HG02798 (cell line): ENCODE measurements around the gene GPATCH4.

Experiments used
- ATAC-seq: cut with Tn5 transposase; IDR thresholded peaks from one replicate; pipeline ENCODE4 v1.9.1; 2021; ENCODE audit warnings: mild to moderate bottlenecking; ENCODE audit not compliant: unreplicated experiment, poor library complexity

GPATCH4 gene

DNA sequence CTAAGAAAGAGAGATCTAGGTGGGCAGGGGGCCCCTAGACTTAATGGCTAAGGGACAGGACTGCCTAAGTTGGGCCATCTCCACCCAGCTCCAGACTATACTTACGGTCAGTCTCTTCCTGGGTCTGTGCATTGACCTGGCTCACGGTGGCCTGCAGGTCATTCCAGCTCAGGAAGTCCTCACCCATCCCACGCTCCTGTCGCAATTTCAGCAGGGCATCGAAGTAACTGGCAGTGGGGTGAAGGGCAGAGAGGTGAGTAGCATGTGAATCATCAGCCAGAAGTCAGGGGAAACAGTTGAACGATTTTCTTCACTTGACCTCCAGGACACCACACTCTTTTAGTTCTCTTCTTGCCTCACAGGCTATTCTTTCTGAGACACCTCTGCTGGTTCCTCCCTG is 49.4 kb downstream of the GPATCH4 start:
- no peak for ATAC-seq

DNA sequence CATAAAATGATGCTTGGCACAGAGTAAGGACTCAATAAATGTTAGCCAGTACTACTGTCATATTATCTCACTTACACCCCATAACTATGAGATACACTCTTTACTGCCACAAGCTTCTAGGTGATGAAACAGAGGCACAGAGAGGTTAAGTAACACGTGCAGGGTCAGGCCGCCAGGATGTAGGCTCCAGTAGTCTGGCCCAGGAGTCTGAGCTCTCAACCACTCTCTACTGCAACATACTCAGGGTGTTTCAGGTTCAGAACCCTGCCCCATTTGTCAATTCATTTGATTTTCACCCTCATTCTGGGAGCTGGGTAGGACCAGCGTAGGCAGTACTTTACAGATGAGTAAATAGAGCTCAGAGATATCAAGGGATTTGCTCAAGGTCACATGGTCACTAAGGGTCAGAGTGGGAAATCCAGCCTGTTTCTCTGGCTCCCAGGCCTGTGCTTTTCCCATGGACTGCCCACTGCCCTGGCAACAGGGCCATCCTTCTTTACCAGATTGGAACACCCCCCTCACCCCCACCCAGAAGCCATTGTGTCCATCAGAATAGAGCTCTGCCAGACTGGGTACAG is 50.1 kb downstream of the GPATCH4 start:
- no peak for ATAC-seq

DNA sequence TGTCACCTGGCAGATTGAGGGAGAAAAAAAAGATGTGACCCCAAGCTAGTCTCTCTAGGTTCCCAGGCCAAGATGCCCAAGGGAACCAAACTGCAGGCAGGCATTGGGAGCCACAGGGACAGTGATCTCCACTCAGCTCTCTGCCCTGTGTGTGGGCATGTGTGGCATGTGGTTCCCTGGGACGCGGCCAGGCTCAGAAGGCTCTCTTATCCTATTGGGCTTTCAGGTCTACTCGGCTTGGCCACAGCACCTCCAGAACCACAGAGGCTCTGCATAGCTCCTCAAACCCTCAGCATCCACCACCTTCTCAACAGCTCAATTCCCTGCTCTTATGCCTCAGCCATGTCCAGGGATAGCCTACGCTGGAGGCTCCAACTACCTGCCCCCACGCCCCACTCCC is 50.9 kb downstream of the GPATCH4 start:
- ATAC-seq = no peak

DNA sequence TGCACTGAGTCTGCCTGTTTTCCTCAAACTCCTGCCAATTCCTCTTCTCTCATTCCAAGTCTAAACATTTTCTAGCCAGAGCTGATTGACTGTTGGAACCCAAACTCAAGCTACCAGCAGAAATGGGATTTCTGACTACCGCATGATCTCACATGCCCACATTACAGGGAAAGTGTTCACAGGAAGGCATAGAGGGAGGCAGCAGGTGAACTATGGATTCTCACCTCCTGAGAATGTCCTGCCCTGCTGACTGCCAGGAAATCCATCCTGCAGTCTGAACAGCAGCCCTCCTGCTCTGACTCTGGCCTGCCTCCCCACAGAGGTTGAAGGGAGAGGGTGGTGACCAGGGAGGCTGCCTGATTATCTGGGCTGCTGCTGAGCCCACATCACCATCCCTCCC is 51.4 kb downstream of the GPATCH4 start:
- ATAC-seq = no peak

GRCh38 chr1:156549390-156549789 is 51.9 kb downstream of the GPATCH4 start:
- ATAC-seq = no peak

- no peak for ATAC-seq
Observed at GRCh38 chr1:156547982-156548381, 53.3 kb downstream of the GPATCH4 start.

GRCh38 chr1:156547434-156547833 is 53.8 kb downstream of the GPATCH4 start:
- ATAC-seq = no peak

DNA sequence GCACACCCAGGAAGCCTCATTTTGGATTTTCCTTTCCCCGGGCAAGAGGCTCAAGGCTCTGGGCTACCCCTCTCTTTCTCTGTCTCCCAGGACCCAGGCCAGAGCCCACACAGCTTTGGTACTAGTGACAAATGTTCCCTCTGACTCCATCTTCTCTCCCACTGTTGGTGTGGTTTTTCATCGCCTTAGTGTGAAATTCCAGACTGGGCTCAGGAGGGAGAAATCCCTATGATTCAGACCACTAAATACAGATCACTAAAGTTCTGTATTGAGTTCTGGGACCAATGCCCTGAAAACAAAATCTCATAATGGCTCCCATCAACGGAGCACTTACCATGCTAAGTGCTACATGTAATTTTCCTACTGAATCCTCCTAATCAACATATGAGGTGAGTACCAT is 55.0 kb downstream of the GPATCH4 start:
- ATAC-seq = no peak

DNA sequence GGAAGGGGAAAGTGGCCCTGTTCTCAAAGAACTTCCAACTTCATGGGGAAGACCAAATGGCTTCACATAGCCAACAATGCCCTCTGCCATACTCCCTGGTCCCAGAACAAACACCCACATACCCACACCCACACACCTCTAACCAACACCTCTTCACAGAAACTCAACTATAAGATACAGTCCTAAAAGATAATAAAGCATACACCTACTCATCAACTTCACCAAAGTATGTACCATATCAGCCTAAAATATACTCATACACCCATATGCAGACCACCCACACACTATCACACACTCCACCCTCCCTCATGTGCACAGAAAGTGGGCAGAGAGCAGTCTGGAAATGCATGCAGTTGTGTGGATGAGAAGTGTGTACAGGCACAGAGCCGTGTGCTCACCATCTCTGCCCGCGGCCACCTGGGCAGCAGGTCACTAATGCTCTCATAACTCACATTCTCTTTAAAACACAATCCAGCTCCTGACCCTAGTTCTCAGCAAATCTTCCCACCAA is 56.6 kb downstream of the GPATCH4 start:
- ATAC-seq = no peak
